ENCODE data around the gene COPRS. TPM values are rescaled to one million over a fixed set of nuclear protein-coding genes. Genes with fewer than 3 reads are reported as not detected.

Gene COPRS
- total RNA-seq, 1 donor from 2014 or later: 24.3 TPM

GRCh38 chr17:31808521-31809050, 50.5 kb downstream of the COPRS start:
- DNase-seq (ENCODE audit: low spot score): no peak

GRCh38 chr17:31807846-31808245, 51.2 kb downstream of the COPRS start:
- no peak for DNase-seq (ENCODE audit: low spot score)

- no peak for DNase-seq (ENCODE audit: low spot score)
Measured at GRCh38 chr17:31806921-31807320, 52.1 kb downstream of the COPRS start.

- DNase-seq (ENCODE audit: low spot score): no peak
Measured at GRCh38 chr17:31803494-31804213, 55.4 kb downstream of the COPRS start.

- DNase-seq (ENCODE audit: low spot score): no peak
Measured at GRCh38 chr17:31802502-31802901, 56.5 kb downstream of the COPRS start.

Other genes with a start within 250 kb of the COPRS start
- 60.2 TPM for gene UTP6, start 42.5 kb upstream of the COPRS start, total RNA-seq
- gene SUZ12, start 77.8 kb upstream of the COPRS start, total RNA-seq: 25.9 TPM
- 21.7 TPM for gene LRRC37B, start 148.1 kb upstream of the COPRS start, total RNA-seq

All from ureter (tissue), 1 donor.